K562 (cell line): ENCODE measurements around the gene ZNF234.

Source experiments
- CHD1 ChIP-seq: fragments of 200-600 bp; sonication (generic); IDR thresholded peaks from one replicate; pipeline ENCODE4 v1.6.1; 2012; ENCODE audit warnings: mild to moderate bottlenecking, moderate library complexity, low read length, inconsistent platforms
- CHD2 ChIP-seq: IDR thresholded peaks from 2 replicates; pipeline ENCODE4 v1.6.1; 2011; ENCODE audit warnings: low read depth, low read length
- CREB1 ChIP-seq, 2 experiments: sonication (generic) in 1 of 2; formaldehyde crosslinking in 1 of 2; IDR thresholded peaks; 2 replicates each; pipeline versions ENCODE4 v1.6.1 to v1.8.0; 2012 to 2022; ENCODE audit warnings: inconsistent platforms in 1 of 2, mild to moderate bottlenecking in 1 of 2, missing genetic modification reagents in 1 of 2, moderate library complexity in 1 of 2
- CTCF ChIP-seq, 3 experiments: IDR thresholded peaks in 2 of 3; conservative IDR thresholded peaks in 1 of 3; 2 replicates each; pipeline ENCODE4 v1.5.1; 2011 to 2012; ENCODE audit warnings: low read length in 3 of 3, mild to moderate bottlenecking in 3 of 3, control low read depth in 2 of 3, improper control_type of control experiment in 1 of 3, inconsistent platforms in 1 of 3, low read depth in 1 of 3, mixed read lengths in 1 of 3, moderate library complexity in 1 of 3; ENCODE audit not compliant: insufficient read depth in 2 of 3
- GATA2 ChIP-seq: sonication (generic); formaldehyde crosslinking; IDR thresholded peaks from 2 replicates; pipeline ENCODE4 v1.4.0; 2020; ENCODE audit warnings: mild to moderate bottlenecking, missing genetic modification reagents
- HBP1 ChIP-seq: fragments of 450-650 bp; formaldehyde crosslinking; IDR thresholded peaks from 2 replicates; pipeline ENCODE4 v1.4.0; 2022; ENCODE audit warnings: missing genetic modification characterization
- LARP7 ChIP-seq: fragments of 450-650 bp; IDR thresholded peaks from 2 replicates; pipeline ENCODE4 v1.6.1; 2016
- MAX ChIP-seq: sonication (generic); formaldehyde crosslinking; IDR thresholded peaks from 2 replicates; pipeline ENCODE4 v1.9.0; 2022; ENCODE audit warnings: mild to moderate bottlenecking, missing genetic modification reagents
- MEF2A ChIP-seq: IDR thresholded peaks from 2 replicates; pipeline ENCODE4 v1.6.1; 2011; ENCODE audit warnings: low read depth, mild to moderate bottlenecking, low read length, moderate library complexity; ENCODE audit not compliant: control insufficient read depth
- MIER1 ChIP-seq: fragments of 450-650 bp; IDR thresholded peaks from 2 replicates; pipeline ENCODE4 v1.6.1; 2016; ENCODE audit warnings: antibody characterized with exemption, mild to moderate bottlenecking, low read depth
- NEUROD1 ChIP-seq: fragments of 150-350 bp; IDR thresholded peaks from 2 replicates; pipeline ENCODE4 v1.6.1; 2014; ENCODE audit warnings: borderline replicate concordance, low read length, low read depth; ENCODE audit not compliant: partially characterized antibody
- USF2 ChIP-seq: sonication (generic); formaldehyde crosslinking; IDR thresholded peaks from 2 replicates; pipeline ENCODE4 v1.5.0; 2020; ENCODE audit warnings: missing genetic modification reagents
- ZNF431 ChIP-seq: sonication (generic); formaldehyde crosslinking; IDR thresholded peaks from 2 replicates; pipeline ENCODE4 v1.8.0; 2022; ENCODE audit warnings: mild to moderate bottlenecking, missing genetic modification reagents

GRCh38 chr19:44112802-44113137 is 28.6 kb upstream of the ZNF234 start:
- TF ChIP-seq GATA2 (CRISPR knock-in tag): no peak
- TF ChIP-seq CHD2: no peak
- TF ChIP-seq NEUROD1: no peak
- TF ChIP-seq USF2: no peak
- TF ChIP-seq LARP7: no peak
- no peak for TF ChIP-seq CTCF (IDR thresholded peaks at IDR 0.05 in 2 of 3, conservative IDR thresholded peaks at IDR 0.05 in 1 of 3; ENCODE audit: insufficient read depth in 2 of 3, low read depth in 1 of 3, low read length in 3 of 3)
- no peak for TF ChIP-seq CHD1
- no peak for TF ChIP-seq ZNF431 (CRISPR knock-in tag)
- TF ChIP-seq MAX: no peak
- TF ChIP-seq HBP1 (CRISPR knock-in tag): no peak
- TF ChIP-seq MEF2A: no peak
- no peak for TF ChIP-seq MIER1
- TF ChIP-seq CREB1 (IDR thresholded peaks at IDR 0.05): no peak
- no peak for TF ChIP-seq CREB1 (CRISPR knock-in tag; IDR thresholded peaks at IDR 0.05)
